ENCODE results near the gene NXT1.
A peak's percentile ranks its signal among the peaks of the same experiment; 100 is the strongest.
"Not testable (repeated sequence)": the region's sequence is repeated elsewhere in the genome, so short reads cannot be mapped to it uniquely, and the experiment has no call there.

NXT1 gene

GRCh38 chr20:23331450-23332350 lies 18.9 kb upstream of the NXT1 start:
- no peak for DNase-seq

- DNase-seq = no peak
Observed at GRCh38 chr20:23332467-23332866, 18.1 kb upstream of the NXT1 start.

GRCh38 chr20:23334111-23334510 lies 16.5 kb upstream of the NXT1 start:
- no peak for DNase-seq

- no peak for DNase-seq
Observed at GRCh38 chr20:23335521-23335920, 15.1 kb upstream of the NXT1 start.

DNA sequence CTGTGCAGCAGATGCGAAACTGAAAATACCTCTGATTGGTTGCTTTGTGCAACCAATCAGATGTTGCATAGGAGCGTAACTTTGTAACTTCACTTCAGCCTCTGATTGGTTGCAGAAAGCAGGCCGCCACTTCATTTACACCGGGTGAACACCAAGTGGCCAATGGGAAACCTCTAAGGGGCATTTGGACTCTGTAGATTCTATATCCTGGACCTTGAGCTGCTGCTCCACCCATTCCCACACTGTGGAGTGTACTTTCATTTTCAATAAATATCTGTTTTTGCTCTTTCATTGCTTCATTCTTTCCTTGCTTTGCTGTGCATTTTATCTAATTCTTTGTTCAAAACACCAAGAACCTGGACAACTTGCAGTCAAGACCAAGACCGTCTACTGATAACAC lies 14.1 kb upstream of the NXT1 start:
- no peak for DNase-seq

GRCh38 chr20:23337312-23337711 lies 13.3 kb upstream of the NXT1 start:
- DNase-seq = no peak

DNA sequence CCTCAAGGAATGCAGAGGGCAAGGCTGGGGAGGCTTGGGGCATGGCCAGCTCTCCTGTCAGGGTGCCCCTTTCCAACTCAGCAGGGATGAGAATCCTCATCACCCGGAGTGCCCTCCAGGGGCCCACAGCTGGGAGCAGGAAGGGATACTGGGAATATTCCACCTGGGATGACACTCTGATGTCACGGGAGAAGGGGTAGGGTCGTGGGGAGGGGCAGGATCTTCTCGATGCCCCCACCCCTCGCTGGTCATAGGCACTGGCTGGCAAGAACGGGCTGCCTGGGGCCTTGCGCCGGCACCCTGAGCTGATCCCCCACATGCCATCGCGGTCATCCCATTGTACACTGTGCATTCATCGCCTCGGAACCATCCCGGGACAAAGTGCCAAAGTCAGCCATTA lies 10.6 kb upstream of the NXT1 start:
- no peak for DNase-seq

GRCh38 chr20:23340524-23340923 lies 10.1 kb upstream of the NXT1 start:
- DNase-seq = no peak

GRCh38 chr20:23341073-23341472 lies 9.5 kb upstream of the NXT1 start:
- DNase-seq = no peak

- no peak for DNase-seq
Observed at GRCh38 chr20:23343590-23343989, 7.0 kb upstream of the NXT1 start.

- no peak for DNase-seq
Observed at GRCh38 chr20:23344336-23344735, 6.3 kb upstream of the NXT1 start.

DNA sequence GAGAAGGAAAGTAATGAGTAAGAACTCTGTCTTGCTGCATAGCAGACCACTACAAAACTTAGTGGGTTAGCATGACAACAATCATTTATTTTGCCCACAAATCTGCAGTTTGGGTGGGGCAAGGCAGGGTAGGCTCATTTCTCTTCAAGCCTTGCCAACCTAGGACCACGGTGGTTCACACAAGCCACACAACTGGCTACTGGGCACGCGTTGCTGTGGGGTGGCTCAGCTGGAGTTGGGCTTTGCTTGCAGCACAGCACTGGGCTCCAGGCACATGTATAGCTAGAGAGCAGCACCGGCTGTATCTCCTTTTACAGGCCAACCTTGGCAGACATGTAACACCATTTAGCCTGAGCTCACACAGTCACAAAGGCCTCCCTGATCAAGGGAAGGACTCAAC lies 4.6 kb upstream of the NXT1 start:
- no peak for DNase-seq

- DNase-seq = no peak
Observed at GRCh38 chr20:23347791-23348190, 2.8 kb upstream of the NXT1 start.

DNA sequence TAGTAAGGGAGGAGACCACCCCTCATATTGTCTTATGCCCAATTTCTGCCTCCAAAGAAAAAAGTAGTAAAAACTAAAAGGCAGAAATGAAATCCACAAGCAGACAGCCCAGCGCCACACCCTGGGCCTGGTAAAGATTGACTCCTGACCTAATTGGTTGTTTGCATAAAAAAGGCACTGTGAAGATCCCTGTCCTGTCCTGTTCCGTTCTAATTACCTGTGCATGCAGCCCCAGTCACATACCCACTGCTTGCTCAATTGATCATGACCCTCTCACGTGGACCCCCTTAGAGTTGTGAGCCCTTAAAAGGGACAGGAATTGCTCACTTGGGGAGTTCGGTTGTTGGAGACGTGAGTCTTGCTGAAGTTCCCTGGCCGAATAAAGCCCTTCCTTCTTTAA lies 2.1 kb upstream of the NXT1 start:
- not testable (repeated sequence) for DNase-seq

DNA sequence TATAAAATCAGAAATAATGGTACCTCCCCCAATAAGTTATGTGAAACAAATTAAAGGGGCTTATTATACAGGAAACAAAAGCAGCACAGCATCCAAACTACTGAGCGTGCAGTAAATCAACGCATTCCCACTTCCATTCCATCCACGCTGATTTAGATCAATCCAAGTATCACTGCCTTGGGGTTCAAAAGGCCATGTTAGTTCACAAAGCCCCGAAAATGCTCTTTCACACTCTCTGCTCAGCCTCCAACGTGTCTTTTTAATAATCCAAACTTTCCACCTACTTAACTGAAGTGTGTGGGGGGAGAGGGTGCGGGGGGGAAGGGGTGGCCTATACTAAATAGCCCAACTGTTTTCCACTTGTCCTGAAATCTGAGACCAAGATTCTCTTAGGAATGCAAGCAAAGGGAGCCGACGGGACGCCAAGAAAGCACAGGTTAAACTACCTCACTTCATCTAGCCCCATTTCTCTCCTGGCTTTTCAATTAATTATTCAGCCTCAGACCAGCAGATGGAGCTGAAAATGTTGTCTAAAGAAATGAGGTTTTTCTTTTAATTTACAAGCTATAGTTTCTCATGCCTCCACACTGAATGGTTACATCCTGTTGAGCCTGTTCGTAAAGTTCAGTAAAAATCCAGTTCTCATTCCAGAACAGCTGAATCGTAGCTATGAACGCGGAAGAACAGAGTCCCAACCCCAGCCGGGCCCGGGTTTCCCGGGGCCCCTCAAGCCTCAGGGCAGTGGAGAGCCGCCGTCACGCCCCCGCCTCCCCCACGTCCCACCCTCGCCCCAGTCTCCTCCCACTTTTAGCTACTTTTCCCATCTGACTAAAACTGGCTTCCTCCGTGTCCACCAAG lies 1.0 kb upstream of the NXT1 start:
- peak in 1 of 2 experiments; percentile 20 for DNase-seq

DNA sequence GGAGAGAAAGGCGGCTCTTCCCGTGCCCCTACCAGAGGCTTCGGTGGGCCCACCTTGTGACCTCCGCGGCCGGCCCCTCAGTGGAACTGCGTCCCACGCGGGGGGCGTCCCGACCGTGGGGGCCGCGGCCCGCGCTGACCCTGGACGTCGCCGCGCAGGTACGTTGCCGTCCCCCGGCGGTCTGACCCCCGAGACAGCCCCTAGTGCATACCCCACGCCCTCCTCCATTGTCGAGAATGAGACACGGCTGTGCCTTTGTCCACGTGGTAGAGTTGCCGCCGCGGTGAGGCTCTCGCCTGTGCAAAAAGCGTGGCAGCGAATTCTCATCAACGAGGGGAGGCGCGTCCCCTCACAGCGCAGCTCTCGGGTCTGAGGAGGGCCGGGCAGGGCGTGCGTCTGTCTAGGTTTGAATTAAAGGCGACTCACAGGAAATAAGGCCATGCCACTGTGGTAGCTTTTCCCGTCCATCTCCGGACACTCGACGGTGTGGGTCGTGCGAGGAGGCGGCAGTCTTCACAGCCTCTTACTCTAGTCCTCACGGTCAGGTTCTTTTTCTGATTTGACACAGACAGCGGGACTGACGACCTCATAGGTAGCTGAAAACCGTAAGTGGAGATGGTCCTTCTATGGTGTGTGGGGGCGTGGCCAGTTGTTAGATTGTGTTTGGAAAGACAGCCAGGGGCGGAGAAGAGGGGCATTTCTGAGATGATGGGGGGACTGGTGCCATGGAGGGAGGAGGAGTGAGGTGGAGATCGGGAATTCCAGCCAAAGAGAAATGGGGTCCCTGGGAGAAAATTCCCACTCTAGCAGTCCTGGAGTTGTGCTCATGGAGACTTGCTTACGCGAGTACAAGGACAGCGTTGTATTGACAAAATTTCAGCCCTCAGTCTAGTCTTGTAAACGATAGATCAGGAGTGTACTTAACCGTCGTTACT lies 580 bp downstream of the NXT1 start:
- DNase-seq = peak in 1 of 2 experiments; percentile 12

DNA sequence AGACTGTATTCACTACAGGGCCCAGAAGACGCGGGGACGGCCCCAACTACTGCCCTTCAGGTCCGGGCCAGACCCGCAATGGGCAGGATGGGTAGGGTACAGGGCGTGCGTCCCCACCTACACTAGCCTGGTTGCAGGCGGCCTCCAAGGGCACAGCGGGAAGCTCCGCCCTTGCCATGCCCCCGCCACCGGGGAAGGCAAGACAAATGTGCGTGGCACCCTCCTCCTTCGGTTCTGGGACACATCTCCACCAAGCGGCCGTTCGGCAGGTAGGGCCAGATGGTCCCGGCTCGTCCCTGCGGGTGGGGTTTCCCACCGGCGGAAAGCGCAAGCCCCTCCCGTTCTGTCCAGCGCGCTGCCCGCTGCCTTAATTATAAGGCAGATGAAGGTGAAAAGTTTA lies 5.6 kb downstream of the NXT1 start:
- DNase-seq = no peak

DNA sequence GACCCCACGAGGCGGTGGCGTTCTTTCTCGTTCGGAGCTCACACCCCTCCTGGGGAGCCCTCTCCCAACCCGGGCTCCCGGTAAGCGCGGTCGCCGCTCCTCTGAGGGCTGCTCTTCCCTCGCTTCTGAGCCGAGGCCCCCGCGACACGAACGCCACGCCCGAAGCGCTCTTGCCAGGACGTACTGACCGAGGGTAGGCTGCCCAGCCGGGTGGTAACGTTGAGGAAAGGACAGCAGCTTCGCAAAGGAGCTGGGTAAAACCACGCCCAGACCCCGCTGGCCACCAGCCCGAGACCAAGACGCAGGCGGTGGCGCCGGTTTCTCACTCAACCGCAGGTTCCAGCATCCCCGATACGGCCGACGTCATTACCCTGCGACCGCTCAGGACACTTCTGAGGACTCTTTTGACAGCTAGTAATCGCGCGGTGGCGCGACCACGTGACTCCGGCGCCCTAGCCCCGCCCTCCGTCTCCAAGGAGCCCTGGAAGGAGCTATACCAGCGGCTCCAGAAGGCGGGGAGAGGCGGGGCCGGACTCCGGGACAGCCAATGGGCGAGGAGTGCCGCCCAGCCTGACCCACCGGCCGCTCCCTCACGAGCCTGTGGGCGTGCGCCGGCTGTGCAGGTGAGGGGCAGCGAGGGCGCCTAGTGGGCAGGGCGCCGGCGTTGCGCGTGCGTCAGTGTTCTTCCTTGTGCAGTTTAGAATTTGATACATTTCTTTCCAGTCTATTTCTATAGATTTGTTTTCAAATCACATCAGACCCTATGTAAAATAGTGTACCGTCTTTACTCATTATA lies 7.4 kb downstream of the NXT1 start:
- DNase-seq = peak; percentile 86 to 87

- DNase-seq = no peak
Observed at GRCh38 chr20:23358563-23358906, 7.9 kb downstream of the NXT1 start.

DNA sequence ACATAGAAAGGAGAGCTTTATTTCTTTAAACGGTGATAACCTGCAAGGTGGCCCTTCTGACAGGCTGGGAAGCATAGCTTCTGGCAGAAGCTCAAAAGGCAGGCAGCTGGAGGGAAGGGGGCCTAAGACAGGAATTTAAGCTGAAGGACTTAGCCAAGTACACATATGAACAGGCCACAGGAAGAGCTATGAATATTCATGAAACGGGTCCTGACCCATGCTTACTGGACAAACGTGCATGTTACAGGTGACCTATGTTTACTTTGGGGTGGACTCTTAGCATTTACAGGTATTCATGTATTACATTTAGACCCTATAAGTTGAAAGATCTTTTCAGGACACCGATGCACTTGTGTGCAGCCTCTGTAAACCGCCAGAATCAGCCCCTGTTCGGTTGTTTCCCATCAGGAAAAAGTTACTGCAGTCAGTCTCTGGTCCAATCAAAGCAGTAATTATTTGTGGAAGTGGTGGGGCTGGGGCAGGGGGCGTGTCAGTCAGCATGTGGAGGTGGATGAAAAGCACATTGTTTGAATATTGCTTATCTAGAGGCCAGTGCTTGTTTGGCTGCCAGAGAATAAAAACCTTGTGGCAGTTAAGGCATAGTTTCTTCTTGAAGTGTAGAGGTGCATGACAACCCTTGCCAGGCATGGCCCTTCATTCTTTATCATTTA lies 8.5 kb downstream of the NXT1 start:
- DNase-seq = no peak

GRCh38 chr20:23360531-23360930 lies 9.9 kb downstream of the NXT1 start:
- DNase-seq = no peak

DNA sequence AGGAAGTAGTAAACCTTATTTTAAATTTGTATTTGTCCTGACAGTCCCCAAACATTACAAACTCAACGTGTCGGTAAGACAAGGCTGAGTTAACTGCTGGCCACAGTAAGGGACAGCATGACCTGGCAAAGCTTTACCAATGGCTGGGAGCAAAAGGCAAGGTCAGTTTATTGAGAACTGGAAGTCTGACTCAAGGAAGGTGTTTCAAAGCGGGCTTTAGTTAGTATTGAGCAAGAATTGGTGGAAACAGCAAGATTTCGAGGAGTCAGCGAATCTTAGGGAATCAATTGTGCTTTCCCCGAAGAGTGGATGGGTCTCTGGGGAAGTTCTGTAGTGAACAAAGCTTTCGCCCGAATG lies 10.5 kb downstream of the NXT1 start:
- DNase-seq = no peak

All from NCI-H187 (cell line).